H1 (cell line): ENCODE results near the gene SH2B3. TPM values are rescaled to one million over a fixed set of nuclear protein-coding genes. Genes with fewer than 3 reads are reported as not detected.

ENCODE experiments used
- POLR2A ChIP-seq, 2 experiments: IDR thresholded peaks; 1 replicate in 1 of 2; 2 replicates in 1 of 2; pipeline ENCODE4 v1.6.1; 2011; ENCODE audit warnings: low read depth in 2 of 2, low read length in 2 of 2, mild to moderate bottlenecking in 2 of 2; ENCODE audit errors: control extremely low read depth in 1 of 2
- RAD21 ChIP-seq, 2 experiments: IDR thresholded peaks in 1 of 2; conservative IDR thresholded peaks in 1 of 2; 2 replicates each; pipeline ENCODE4 v1.6.1; 2011; ENCODE audit warnings: low read depth in 2 of 2, low read length in 2 of 2, improper control_type of control experiment in 1 of 2, inconsistent platforms in 1 of 2, mild to moderate bottlenecking in 1 of 2, moderate library complexity in 1 of 2
- TBP ChIP-seq: IDR thresholded peaks from 2 replicates; pipeline ENCODE4 v1.6.1; 2011; ENCODE audit warnings: low read depth, low read length, improper control_type of control experiment
- USF2 ChIP-seq: IDR thresholded peaks from 2 replicates; pipeline ENCODE4 v1.6.1; 2011; ENCODE audit warnings: low read length, improper control_type of control experiment
- polyA plus RNA-seq, 7 experiments: library from polyadenylated mRNA; depleted of rRNA in 3 of 7; stranded (reverse) in 5 of 7; unstranded in 2 of 7; fragments of >200 nt in 5 of 7; fragments of 200-250 nt in 2 of 7; gene quantifications; 1 replicate in 5 of 7; 2 replicates in 1 of 7; 4 replicates in 1 of 7; pipeline versions ENCODE4 v1.2.1 to v1.2.3, GENCODE V29; 2011 to 2013; ENCODE audit warnings: missing spikeins in 2 of 7, mixed read lengths in 2 of 7
- total RNA-seq: library from RNA; stranded (reverse); fragmentation: NEBNext Ultra II Directional; extraction: Animal tissue kit (Norgen Biotek cat#: 25700); gene quantifications from 2 replicates; pipeline ENCODE4 v1.2.1, GENCODE V29; 2021

The SH2B3 gene
- total and polyA plus RNA-seq, 2 of the 8 experiments (the other 6 are each of a cell fraction or from before 2014, with no cell fraction given), result 20.8 to 34.1 TPM

GRCh38 chr12:111440631-111441030 is 34.9 kb downstream of the SH2B3 start (continued):
- TF ChIP-seq TBP (no peak), USF2 (no peak), RAD21 (IDR thresholded peaks at IDR 0.05 in 1 of 2, conservative IDR thresholded peaks at IDR 0.05 in 1 of 2; ENCODE audit: low read depth in 2 of 2, low read length in 2 of 2) (no peak), POLR2A (IDR thresholded peaks at IDR 0.05; ENCODE audit: control extremely low read depth in 1 of 2, low read depth in 2 of 2, low read length in 2 of 2) (no peak)
